HL-60/S4 (cell line): ENCODE measurements around the gene P4HA2.

ENCODE experiments used
- in situ Hi-C: fragments of 300-500 bp; cut with MboI; formaldehyde crosslinking; loops from 2 replicates; pipeline ENCODE4 v1.14.3; 2022; ENCODE audit warnings: low sequenced_read_pairs

The P4HA2 gene

DNA sequence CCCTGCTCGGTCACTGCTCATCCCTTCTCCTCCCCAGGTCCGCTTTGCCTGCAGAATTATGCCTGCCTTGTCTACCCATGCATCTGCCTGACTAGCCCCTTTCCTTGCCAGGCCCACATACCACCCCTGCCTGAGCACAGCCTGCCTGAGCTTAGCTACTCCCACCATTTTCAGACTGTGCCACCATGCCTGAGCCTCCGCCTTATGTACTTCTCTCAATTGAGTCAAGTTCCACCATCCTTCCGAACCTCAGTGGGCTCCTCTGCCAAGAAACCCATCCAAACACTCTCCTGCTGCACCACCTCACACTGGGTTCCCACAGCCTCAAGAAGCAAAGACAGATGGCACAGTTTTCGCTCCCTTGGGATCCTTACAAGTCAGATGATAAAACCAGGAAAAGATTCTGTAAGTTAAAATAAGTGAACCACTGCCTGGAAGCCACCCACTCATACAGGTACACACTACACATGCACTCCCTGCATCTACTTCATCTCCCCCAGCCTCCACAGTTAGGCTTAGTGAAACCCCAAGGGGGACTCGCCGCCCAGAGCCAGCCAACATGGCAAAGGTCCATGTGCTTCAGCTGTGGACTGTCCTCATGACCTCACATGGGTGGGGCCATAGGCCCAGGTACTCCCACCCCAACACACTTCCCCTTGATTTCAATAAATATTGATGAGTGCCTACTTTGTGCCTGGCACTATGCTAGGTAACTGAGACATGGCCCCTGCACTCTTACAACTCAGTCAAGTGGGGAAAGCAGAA is 23.1 kb downstream of the P4HA2 start:
- in situ Hi-C loops: no loop called here

DNA sequence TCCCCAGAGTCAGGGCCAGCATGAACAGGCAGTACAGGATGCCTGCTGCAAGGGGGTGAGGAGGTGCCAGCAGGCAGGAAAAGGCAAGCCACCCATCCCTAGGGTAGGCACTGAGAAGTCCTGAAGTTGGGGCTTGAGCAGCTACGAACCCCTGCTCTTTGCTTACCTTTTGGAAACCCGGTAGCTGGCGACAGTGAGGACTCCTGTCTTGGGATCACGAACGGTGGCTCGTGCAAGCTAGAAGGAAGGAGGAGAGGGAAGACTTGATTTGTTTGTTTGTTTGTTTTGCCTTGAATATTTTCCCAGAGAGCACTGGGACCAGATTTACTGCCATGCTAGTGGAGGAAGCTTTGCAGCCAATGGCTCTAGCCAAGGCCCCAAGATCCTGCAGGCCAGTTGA is 23.7 kb downstream of the P4HA2 start:
- in situ Hi-C loops: no loop called here

DNA sequence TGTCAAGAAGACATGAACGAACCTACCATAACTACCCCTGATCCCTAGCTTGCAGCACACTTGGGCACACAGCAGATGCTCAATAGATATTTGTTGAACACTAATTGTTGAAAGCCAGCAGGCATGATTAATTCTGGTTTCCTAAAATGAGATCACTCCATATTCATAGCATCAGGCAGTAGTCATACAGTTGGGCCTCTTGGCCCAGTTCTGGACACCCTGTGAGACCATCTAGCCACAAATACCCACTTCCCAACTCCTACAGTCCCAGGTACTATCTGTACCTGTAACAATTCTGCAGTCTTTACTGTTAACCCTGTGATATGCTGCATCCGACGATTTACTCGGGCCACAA is 24.2 kb downstream of the P4HA2 start:
- in situ Hi-C loops: no loop called here

DNA sequence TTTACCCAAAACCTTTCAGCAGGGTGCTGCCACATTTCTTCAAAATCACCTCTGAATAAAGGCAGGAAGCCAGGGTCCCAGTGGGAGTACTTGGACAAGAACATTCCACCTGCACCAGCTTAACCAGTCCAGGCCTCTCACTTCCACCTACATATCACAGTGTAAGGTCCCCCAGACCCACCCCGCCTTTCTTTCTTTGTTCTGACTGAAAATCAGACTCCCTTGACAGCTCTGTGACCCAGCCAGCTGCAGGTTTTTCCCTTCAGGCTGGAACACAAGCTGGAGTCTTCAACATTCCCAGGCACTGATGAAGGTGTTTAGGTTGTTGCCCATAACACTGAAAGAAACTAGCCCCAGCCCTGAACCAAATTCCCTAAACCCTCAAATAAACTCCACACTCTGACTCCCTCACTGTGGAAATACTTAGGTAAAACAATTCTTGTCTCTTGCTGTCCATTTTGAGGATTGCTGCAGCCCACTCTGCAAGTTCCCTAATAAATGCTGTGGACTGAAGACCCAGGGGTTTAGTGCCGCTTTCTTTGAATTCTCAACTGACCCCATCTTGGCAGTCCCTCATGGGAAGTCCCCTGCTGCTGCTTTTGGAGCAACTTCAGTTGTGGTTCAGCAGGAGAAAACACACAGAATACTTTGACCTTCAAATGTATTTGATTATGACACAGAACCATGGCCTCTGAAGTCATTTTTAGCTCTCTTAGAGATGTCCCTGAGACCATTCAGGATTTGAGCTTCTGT is 24.8 kb downstream of the P4HA2 start:
- in situ Hi-C loops: no loop called here

DNA sequence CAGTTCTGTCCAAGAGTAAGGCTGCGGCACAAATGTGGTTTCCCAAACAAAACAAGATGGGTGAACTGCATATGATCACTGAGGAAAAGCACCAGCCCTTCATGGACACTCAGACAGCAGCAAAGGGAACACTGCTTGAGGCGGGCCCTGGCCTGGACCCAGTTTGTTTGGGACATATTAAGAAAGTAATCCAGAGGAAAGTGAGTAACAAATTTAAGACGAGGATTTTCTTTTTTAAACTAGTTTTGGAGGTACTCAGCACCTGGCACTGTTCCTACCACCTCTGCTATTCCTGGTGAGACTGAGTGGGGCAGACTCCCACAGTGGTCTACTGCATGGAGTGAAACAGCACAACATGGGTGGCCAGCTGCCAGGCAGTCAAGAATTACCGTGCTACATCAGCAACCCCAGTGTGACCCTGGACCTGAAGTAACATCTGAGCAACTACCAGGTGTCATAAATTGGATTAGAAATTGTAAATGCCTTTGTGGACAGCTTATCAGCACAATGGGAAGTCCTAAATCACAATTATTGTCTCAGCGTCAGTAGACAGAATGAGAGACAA is 28.5 kb downstream of the P4HA2 start:
- in situ Hi-C loops: no loop called here

DNA sequence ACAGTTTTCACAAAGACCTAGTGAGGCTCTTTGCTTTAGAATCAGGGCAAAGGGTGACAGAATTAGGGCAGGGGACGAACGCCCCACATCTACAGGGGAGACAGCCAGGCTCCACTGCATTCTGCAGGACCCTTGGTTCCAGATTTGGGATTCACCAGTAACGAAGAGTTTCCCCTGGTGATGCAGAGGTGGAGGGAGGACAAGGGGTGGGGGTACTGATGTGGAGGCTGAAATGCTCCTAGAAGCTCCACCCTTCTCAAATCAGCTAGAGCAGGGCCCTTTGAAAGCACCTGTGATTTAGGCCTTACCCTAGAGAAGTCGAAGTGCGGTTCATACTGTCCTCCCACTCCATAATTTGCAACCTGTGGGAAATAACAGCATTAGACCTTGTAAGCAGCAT is 29.1 kb downstream of the P4HA2 start:
- in situ Hi-C loops: no loop called here

DNA sequence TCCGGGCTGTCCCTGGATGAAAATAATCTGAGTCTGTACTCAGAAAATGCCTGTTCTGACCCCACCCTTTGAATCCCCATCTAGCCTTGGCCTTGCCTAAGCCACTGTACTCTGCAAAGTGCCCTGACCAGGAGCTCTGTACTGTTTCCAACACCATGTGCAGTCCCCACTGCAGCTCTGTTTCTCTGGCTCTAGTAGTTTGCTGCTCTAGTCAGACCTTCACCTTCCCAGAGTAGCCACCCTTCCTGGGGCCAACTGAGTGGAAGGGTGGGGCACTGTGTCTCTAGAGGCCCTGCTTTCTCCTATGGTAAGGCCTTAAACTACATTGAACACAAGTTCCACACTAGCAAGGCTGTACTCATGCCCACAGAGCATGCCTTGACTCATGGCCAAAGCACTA is 31.9 kb downstream of the P4HA2 start:
- in situ Hi-C loops: no loop called here

DNA sequence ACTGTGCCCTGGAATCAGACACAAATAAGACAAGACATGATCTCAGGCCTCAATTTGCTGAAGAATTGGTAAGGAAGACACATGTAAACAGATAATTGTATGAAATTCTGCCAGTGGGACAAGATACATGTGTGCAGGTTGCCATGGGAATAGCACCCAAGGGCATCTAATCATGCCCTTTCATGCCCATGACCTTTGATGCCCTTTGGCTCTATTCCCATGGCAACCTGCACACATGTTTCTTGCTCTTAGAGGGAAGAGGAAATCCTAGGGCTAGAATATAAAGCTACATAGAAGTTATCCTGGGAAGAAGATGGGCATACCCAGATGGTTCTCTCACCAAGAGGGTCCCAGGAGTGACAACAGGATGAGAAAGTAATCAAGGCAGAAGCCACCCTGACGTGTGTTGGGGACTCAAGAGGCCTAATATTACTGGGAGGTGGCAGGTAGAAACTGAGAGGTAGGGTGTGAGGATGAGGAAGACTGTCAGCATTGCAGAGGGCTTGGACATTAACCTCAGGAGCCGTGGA is 34.4 kb downstream of the P4HA2 start:
- in situ Hi-C loops: no loop called here

DNA sequence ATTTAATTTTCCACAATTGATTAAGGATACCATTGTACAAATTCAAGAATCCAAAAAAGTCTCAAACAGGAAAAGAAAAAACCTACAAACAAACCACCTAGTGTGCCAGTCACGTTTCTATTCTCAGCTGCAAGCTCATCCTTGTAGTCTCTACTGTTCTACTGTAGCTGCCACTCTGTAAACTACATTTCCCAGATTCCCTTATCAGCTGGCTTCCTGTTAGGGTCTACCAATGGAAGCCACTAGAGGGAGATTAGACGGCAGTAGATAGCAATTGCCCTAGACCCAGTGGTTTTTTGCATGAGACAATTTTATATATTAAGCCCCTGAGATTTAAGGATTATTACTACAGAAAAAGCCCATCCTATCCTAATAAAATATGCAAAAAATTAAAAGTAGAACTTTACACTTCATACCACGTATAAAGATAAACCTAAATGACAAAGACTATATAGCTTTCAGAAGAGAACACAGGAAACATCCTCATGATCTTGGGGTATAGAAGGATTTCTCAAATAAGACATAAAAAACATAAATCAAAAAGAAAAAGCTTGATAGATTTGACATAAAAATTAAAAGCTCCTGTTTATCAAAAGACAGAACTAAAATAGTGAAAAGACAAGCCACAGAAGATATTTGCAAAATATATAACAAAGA is 37.4 kb downstream of the P4HA2 start:
- in situ Hi-C loops: no loop called here

DNA sequence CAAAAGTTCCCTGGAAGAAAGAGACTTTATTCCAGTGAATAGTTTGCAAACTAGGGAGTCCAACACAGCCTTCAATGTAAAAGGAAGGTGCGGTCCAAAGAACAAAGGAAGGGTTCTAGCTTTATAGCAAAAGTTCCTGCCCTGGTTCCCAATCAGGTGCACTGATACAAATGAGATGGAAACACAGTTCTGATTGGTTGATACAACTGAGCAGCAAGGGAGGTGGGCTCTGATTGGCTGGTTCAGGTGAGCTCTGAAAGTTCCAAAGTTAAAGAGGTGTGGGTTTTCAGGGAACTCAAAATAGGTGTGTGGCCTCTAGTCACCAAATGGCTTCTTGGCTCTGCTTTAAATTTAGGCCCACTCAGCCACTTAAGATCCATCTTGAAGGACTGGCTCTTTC is 43.1 kb downstream of the P4HA2 start:
- in situ Hi-C loops: no loop called here

DNA sequence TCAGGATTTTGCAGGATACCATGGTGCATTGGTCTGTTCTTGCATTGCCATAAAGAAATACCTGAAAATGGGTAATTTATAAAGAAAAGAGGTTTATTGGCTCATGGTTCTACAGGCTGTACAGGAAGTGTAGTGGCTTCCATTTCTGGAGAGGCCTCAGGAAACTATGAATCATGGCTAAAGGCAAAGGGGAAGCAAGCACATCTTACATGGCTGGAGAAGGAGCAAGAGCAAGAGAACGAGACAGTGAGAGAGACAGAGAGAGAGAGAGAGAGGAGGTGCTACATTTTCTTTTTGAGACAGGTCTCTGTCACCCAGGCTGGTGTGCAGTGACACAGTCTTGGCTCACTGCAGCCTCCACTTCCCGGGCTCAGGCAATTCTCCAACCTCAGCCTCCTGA is 43.9 kb downstream of the P4HA2 start:
- in situ Hi-C loops: no loop called here

DNA sequence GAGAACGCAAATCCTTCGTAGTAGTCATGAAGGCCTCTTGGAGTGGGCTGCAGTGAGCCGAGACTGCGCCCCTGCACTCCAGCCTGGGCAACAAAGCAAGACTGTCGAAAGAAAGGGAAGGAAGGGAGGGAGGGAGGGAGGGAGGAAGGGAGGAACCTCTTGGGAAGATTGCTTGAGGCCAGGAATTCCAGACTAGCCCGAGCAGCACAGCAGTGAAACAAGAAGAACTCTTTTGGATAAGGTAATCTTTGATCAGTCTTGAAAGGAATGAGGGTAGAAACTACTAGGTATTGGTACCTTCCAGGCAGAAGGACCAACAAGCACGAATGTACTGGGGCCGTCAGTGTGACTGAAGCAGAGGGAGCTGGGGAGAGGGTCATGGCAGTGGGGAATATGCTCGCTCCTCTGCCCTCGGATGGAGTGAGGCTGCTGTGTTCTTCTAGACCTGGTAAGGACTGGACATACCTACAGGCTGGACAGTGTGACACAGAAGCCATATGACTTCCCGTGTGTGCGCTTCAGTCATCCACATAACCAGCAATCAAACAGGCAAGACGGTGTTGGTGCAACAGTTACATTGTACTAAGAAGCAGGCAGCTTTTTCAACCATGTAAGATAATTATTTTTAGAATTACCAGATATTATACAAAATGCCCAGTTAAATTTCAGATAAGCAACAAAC is 45.2 kb downstream of the P4HA2 start:
- in situ Hi-C loops: no loop called here

DNA sequence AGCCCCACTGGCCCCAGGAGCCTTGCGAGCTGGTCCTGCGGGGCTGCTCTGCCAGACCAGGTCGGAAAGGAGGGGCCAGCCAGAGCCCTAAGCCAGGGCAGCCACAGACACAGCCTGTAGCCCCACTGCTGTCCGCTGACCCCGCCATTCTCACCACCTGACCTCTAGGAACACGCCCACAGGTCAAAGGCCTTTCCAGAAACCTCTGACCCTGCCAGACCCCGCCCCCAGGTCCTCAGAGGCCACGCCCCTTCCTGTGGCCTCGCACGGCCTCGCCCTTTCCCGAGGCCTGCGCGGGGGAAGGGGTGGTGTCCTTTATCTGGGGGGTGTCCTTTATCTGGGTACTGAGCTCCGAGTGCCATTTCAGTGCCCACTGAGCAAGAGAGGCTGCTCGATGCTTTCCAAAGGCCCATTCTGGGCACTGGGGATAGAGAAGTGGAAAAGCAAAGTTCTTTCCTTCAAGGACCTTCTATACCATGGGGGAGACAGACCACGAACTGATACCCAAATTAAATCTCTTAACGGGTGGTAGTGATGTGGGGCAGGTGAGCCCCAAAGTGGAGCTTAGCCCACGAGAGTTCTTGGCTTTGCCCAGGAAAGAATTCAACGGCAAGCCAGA is 46.5 kb downstream of the P4HA2 start:
- in situ Hi-C loops: no loop called here

DNA sequence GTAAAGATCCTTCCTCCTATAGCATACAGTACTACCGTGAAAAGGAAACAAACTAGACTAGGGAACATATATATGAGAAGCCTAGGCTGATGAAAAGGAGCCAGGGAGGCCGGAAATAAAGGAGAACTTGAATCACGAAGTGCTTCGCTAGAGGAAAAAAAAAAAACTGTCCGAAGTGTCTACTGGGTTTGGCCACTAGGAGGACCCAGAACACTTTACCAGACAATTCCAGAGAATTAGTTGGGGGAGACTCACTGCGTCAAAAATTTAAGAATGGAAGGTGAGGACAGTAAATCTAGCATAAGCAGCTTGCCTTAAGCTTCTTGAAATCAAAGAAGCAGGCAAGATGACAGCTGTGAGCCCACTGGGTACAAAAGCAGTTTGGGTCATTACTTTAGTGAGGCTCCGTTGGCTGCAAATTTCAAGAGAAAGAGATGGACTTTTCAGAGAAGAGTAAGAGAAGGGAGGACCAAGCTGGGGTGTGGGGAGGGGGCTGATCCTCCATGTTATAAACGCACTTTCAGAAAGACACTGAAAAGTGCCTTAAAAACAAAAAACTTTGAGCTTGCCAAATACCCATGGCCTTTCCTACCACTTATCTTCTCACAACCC is 47.4 kb downstream of the P4HA2 start:
- in situ Hi-C loops: no loop called here

DNA sequence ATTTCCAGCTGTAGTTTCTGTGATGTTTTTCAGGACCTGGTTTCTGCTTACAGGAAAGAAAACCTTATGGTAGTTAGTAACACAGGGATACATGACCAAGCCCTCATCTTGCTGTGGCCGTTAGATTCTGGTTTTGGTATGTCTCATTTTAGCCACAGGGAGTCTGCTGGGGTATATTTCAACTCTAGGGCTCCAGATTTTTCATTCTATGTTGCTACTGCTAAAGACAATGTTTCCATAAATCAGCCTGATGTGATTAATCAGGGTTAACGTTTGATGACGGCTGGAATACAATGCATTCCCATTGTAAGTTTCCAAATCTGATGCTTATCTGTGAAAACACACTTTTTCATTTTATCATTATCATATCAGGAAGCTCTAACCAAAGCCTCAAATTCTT is 48.2 kb downstream of the P4HA2 start:
- in situ Hi-C loops: no loop called here

DNA sequence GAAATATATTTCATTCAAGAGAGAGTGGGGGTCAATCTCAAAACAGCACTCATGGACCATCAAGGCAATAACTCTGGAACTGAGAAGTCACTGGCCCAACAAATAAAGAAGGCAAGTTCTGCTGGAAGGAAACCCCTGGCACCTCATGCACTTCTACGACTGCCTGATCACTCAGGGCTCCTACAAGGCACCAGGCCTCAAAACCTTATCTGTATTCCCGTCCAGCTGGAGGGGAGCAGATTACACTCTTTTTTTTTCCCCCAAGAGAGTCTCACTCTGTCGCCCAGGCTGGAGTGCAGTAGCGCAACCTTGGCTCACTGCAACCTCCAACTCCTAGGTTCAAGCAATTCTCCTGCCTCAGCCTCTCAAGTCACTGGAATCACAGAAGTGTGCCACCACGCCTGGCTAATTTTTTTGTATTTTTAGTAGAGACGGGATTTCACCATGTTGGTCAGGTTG is 49.9 kb downstream of the P4HA2 start:
- in situ Hi-C loops: no loop called here

DNA sequence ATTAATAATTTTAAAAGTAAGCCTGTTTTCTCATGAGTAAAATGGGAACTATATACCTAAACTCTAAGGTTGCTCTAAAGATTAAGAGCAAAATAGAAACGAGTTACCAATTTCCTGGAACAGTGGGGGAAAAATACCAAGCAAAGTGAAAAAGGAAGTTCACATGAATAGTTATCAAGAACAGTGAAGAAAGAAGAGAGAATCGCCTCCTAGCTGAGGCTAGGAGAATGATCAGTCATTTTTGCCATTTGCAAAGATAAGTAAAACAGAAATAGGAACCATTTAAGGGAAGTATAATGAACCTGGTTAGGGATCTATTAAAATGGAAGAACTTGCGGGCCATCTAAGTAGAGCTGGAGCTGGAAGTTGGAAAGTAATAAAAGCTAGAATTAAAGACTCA is 50.7 kb downstream of the P4HA2 start:
- in situ Hi-C loops: no loop called here

DNA sequence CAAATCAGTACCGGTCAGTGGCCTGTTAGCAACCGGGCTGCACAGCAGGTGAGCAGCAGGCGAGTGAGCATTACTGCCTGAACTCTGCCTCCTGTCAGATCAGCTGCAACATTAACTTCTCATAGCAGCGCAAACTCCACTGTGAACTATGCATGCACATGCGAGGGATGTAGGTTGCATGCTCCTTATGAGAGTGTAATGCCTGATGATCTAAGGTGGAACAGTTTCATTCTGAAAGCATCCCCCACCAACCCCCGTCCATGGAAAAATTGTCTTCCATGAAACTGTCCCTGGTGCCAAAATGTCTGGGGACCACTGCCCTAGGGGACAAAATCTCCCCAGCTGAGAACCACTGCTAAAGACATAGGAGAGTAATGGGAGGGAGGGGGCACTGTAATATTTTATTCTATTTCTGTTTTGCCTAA is 51.1 kb downstream of the P4HA2 start:
- in situ Hi-C loops: no loop called here

DNA sequence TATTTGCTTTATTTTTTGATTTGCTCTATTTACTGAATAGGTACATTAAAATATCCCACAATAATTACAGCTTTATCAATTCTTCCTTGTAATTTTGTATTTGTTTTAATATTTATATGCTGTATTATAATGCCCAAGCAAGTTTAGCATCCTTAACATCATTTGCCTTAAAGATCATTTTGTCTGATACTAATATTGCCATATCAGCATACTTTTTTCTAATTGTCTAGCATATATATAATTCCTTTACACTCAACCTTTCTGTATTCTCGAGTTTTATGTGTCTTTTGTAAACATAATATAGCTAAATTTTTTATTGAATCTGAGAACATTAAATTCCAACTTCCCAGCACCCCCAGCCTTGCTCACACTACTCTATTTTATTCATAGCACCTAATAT is 64.7 kb downstream of the P4HA2 start:
- in situ Hi-C loops: no loop called here
